Heart right ventricle (tissue), 16 donors: Measurements from ENCODE around the gene CSNK1G2. TPM values are rescaled to one million over a fixed set of nuclear protein-coding genes. Genes with fewer than 3 reads are reported as not detected.

Experiments used
- ATAC-seq, 8 donors: fragments of 200-7000 bp; cut with Tn5 transposase; one replicate each; pipeline ENCODE4 v1.9.1; 2020; ENCODE audit warnings: mild to moderate bottlenecking in 8 of 8, moderate library complexity in 8 of 8, moderate number of reproducible peaks in 1 of 8
- DNase-seq, 2 donors: peaks; one replicate each; pipeline ENCODE4 v3.0.0-alpha.2; 2020
- H3K27ac ChIP-seq, 10 donors: fragments of 200-600 bp; sonication (generic) in 2 of 10; one replicate each; pipeline versions ENCODE4 v1.5.0 to v1.8.0; 2020 to 2022; ENCODE audit warnings: mild to moderate bottlenecking in 3 of 10
- H3K27me3 ChIP-seq, 7 donors: fragments of 200-600 bp; one replicate each; pipeline ENCODE4 v1.8.0; 2021 to 2022; ENCODE audit warnings: mild to moderate bottlenecking in 2 of 7
- H3K36me3 ChIP-seq, 9 donors: fragments of 200-600 bp; sonication (generic) in 1 of 9; one replicate each; pipeline versions ENCODE4 v1.5.0 to v1.8.0; 2020 to 2022; ENCODE audit warnings: mild to moderate bottlenecking in 2 of 9
- H3K4me1 ChIP-seq, 9 donors: fragments of 200-600 bp; sonication (generic) in 1 of 9; one replicate each; pipeline versions ENCODE4 v1.5.0 to v1.8.0; 2020 to 2022; ENCODE audit warnings: mild to moderate bottlenecking in 4 of 9
- H3K4me3 ChIP-seq, 10 donors: fragments of 200-600 bp; sonication (generic) in 2 of 10; one replicate each; pipeline versions ENCODE4 v1.5.0 to v1.8.0; 2020 to 2022; ENCODE audit warnings: mild to moderate bottlenecking in 7 of 10, moderate library complexity in 2 of 10
- H3K9me3 ChIP-seq, 11 donors: fragments of 200-600 bp in 10 of 11; sonication (generic) in 2 of 11; one replicate each; pipeline versions ENCODE4 v1.5.0 to v1.8.0; 2013 to 2022; ENCODE audit warnings: mild to moderate bottlenecking in 2 of 11, control low read depth in 1 of 11, moderate library complexity in 1 of 11
- WGBS, 2 donors: extraction: QIAGEN DNeasy Blood & Tissue Kit; methylation state at CpG; one replicate each; pipeline ENCODE4 v1.1.7; 2013; ENCODE audit warnings: inconsistent platforms in 1 of 2; 5-methylcytosine and 5-hydroxymethylcytosine counted together
- intact Hi-C, 10 donors: fragments of 100-400 bp; cut with DNase I; formaldehyde crosslinking; loops; one replicate each; pipeline versions ENCODE4 v1.11.1 to v1.14.2; 2022
- polyA plus RNA-seq, 2 donors: library from polyadenylated mRNA; stranded (reverse); fragments of 200-250 nt; gene quantifications; one replicate each; pipeline ENCODE4 v1.2.3, GENCODE V29; 2013
- total RNA-seq, 10 donors: library from RNA; stranded (reverse); fragmentation: NEBNext Ultra II Directional in 3 of 10; extraction: Animal tissue kit (Norgen Biotek cat#: 25700) in 3 of 10; gene quantifications; one replicate each; pipeline versions ENCODE4 v1.2.1 to v1.2.4, GENCODE V29; 2021 to 2023
- TF ChIP-seq, protein P1 (sequence below), 9 donors: fragments of 200-600 bp; sonication (generic) in 2 of 9; IDR thresholded peaks; one replicate each; pipeline versions ENCODE4 v1.5.0 to v1.8.0; 2021 to 2022; ENCODE audit warnings: antibody characterized with exemption in 9 of 9, mild to moderate bottlenecking in 5 of 9, moderate library complexity in 1 of 9
- donor health status: Arrhythmogenic right ventricular cardiomyopathy.
- donor health status: ischemic (EF 13 %, LVEDD 7.1; RV severe dilation, severe dysfunction).
- donor health status: healthy with polysubstance abuse.
- donor health status: DM: no; HTN: yes; CAD: no.
- donor health status: DM: no; HTN: no; CAD: no.
- donor health status: ischemic (EF 25% LVEDD 6.9; RV normal size, moderate dysfunction).
- donor health status: ischemic (EF 25% LVEDD 5.7; RV mildly dilated, moderate dysfunction).
- donor health status: healthy.
- donor health status: DM: yes; HTN: yes; CAD: no.
- donor health status: Ischemic cardiomyopathy.
- donor health status: ischemic (EF 35%, LVEDD 5.7; RV mildly dilated, moderate dysfunction).
- donor health status: nonischemic (EF 11% LVEDD 7.7; RV severe dilation, severe dysfunction).
- donor health status: DM: yes; HTN: yes; CAD: no.
- donor health status: PGD.
- donor health status: ischemic (EF 29% LVEDD 5.4; RV normal size, mild dysfunction).
- donor health status: nonischemic (EF 23%, LVEDD 6.1; RV moderate dilation, normal function).

The CSNK1G2 gene
- total and polyA plus RNA-seq, 12 donors: 17.7 to 35.2 (median 23.9) TPM

DNA sequence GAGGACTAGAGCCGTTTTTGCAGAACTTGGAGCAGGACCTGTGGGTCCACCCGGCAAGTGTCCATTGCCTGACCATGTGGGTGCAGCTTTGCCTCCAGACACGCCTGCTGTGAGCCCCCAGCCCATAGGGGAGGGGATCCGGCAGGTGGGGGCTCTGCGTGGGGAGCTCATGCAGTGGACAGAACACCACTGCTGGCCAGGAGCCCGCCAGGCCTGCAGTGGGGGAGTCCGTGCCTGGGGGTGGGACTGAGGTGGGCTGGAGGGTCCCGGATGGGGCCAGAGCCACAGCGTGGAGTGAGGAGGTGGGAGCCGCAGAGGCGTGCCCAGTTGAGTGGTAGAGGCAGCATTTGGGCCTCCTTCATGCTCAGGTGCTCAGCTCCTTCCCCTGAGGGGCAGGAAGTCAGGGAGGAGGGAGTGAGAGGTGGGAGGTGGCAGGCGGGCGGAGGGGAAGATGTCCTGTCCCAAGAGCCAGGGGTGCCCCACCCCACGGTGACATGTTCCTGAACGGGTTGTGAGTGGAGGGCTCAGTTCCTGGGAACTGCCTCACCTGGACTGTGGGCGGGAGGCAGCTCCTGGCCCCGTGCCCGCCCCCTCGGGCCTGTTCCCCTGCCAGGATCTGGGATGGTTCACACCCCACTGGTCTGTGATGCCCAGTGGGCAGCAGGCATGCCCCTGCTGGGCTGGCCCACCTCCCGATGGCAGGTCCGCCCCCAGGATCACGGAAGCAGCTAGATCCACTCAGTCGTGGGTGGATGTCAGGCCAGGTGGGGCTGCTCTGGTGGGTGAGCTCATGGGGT is 27.0 kb upstream of the CSNK1G2 start:
- Histone ChIP-seq H3K27ac (no peak overlapping the region), H3K4me3 (no peak overlapping the region), H3K36me3 (peaks cover 0 to 55% (median 11%) of the 10 kb centered on the region in 9 donors), H3K27me3 (no peaks in the 10 kb centered on the region), H3K4me1 (peaks cover 0 to 20% (median 0%) of the 10 kb centered on the region in 9 donors), H3K9me3 (no peaks in the 10 kb centered on the region)
- TF ChIP-seq, protein P1, sequence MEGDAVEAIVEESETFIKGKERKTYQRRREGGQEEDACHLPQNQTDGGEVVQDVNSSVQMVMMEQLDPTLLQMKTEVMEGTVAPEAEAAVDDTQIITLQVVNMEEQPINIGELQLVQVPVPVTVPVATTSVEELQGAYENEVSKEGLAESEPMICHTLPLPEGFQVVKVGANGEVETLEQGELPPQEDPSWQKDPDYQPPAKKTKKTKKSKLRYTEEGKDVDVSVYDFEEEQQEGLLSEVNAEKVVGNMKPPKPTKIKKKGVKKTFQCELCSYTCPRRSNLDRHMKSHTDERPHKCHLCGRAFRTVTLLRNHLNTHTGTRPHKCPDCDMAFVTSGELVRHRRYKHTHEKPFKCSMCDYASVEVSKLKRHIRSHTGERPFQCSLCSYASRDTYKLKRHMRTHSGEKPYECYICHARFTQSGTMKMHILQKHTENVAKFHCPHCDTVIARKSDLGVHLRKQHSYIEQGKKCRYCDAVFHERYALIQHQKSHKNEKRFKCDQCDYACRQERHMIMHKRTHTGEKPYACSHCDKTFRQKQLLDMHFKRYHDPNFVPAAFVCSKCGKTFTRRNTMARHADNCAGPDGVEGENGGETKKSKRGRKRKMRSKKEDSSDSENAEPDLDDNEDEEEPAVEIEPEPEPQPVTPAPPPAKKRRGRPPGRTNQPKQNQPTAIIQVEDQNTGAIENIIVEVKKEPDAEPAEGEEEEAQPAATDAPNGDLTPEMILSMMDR (IDR thresholded peaks at IDR 0.05): no peak
- ATAC-seq (no peak), DNase-seq (no peak)
- intact Hi-C loops: no loop called here
- WGBS, 2 donors: 90 to 92% methylated on average over 22 to 23 of the region's 23 CpGs

DNA sequence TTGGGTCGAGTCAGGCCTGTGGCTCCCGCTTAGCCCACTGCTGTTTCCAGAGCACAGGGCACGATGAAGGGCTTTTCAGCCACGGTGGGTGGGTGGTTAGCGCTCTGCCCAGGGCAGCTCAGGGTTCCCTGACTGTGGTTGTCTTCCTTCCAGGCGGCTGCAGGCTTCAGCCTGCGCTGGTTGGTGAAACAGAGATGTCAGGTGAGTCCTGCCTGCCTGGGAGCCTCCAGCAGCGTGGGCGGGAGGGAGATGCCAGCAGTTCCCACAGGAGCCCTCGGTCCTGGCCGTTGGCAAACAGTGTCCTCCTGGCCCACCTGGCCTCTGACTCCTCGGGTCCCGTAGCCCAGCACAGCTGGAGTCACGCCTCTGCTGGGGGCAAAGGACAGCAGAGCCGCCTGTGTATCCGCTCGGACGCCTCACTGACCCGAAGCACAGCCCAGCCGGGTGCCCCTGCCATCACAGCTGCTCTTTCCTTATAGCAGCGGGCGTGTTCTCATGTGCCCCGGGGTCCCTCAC is 26.1 kb upstream of the CSNK1G2 start:
- 95 to 96% methylated on average over 22 to 23 of the region's 23 CpGs for WGBS, 2 donors
- H3K9me3 ChIP-seq: no peaks in the 10 kb centered on the region
- no peak overlapping the region for H3K4me3 ChIP-seq
- H3K36me3 ChIP-seq: peaks cover 0 to 64% (median 18%) of the 10 kb centered on the region in 9 donors
- TF ChIP-seq, protein P1 (IDR thresholded peaks at IDR 0.05): no peak
- H3K4me1 ChIP-seq: peaks cover 0 to 12% (median 0%) of the 10 kb centered on the region in 9 donors
- DNase-seq: no peak
- no peak overlapping the region for H3K27ac ChIP-seq
- ATAC-seq: no peak
- intact Hi-C loops: no loop called here
- no peaks in the 10 kb centered on the region for H3K27me3 ChIP-seq

DNA sequence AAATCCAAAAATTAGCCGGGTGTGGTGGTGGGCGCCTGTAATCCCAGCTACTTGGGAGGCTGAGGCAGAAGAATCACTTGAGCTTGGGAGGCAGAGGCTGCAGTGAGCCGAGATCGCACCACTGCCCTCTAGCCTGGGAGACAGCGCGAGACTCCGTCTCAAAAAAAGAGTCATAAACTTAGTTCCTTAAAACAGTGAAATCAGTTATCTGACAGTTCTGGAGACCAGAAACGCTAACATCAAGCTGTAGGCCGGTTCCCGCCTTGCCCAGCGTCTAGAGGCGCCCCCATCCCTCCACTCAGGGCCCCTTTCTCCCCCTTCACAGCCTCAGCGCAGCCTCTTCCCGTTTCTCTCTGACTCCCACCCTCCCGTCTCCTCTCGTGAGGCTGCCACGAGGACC is 23.8 kb upstream of the CSNK1G2 start:
- Histone ChIP-seq H3K4me1 (no peaks in the 10 kb centered on the region), H3K36me3 (peaks cover 0 to 81% (median 33%) of the 10 kb centered on the region in 9 donors), H3K27ac (no peak overlapping the region), H3K4me3 (no peak overlapping the region), H3K9me3 (no peaks in the 10 kb centered on the region), H3K27me3 (no peaks in the 10 kb centered on the region)
- intact Hi-C loops: no loop called here
- DNase-seq (no peak), ATAC-seq (no peak)
- TF ChIP-seq, protein P1 (IDR thresholded peaks at IDR 0.05): no peak
- WGBS, 2 donors: 93 to 96% methylated on average over 17 of the region's 17 CpGs

DNA sequence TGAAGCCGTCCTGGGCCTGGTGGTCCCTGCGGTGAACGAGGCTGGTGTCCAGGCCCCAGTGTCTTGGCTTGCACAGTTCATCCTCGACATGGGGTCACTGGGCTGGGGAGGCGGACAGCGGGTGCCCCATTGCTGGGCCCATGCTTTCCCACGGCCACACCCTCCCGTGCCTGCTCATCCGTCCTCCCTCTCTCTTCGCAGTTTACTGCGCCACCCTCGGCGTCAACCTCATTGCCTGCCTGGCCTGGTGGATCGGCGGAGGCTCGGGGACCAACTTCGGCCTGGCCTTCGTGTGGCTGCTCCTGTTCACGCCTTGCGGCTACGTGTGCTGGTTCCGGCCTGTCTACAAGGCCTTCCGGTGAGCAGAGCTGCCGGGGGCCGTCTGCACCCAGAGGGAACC is 23.0 kb upstream of the CSNK1G2 start:
- DNase-seq: no peak
- 93 to 95% methylated on average over 25 of the region's 25 CpGs for WGBS, 2 donors
- intact Hi-C loops: no loop called here
- Histone ChIP-seq H3K36me3 (peaks cover 0 to 81% (median 40%) of the 10 kb centered on the region in 9 donors), H3K27me3 (no peaks in the 10 kb centered on the region), H3K4me3 (no peak overlapping the region), H3K4me1 (no peaks in the 10 kb centered on the region), H3K27ac (no peak overlapping the region), H3K9me3 (peaks cover 0 to 4% (median 0%) of the 10 kb centered on the region in 11 donors)
- TF ChIP-seq, protein P1 (IDR thresholded peaks at IDR 0.05): no peak
- no peak for ATAC-seq
